GM12878 (cell line): ENCODE measurements around the gene WDFY3. TPM values are rescaled to one million over a fixed set of nuclear protein-coding genes. Genes with fewer than 3 reads are reported as not detected.

ENCODE experiments used
- ATAC-seq: fragments of 200-7000 bp; cut with Tn5 transposase; 3 replicates; pipeline ENCODE4 v1.9.1; 2020; ENCODE audit warnings: mild to moderate bottlenecking, moderate library complexity
- BruUV-seq: library from RNA; stranded (reverse); fragments of 400-500 nt; replicated peaks from 2 replicates; lab custom pipeline; 2021; lab: Mats Ljungman, UMichigan
- CTCF ChIA-PET: fragments of 300-600 bp; sonication (Branson Sonifier 250); formaldehyde crosslinking; extraction: SDS; loops from one replicate; lab custom pipeline; 2021; ENCODE audit warnings: inconsistent platforms; lab: Yijun Ruan, JAX
- POLR2A ChIA-PET: fragments of 350-600 bp; formaldehyde crosslinking; extraction: SDS; loops from one replicate; lab custom pipeline; 2021; ENCODE audit warnings: inconsistent platforms; lab: Charles Lee
- RAD21 ChIA-PET: fragments of 300-600 bp; sonication (Branson Sonifier 250); formaldehyde crosslinking; loops from one replicate; lab custom pipeline; 2023; ENCODE audit warnings: antibody characterized with exemption; ENCODE audit not compliant: unreplicated experiment; lab: Charles Lee
- SMC1A ChIA-PET: fragments of 300-600 bp; sonication (Branson Sonifier 250); formaldehyde crosslinking; loops from one replicate; lab custom pipeline; 2023; ENCODE audit not compliant: unreplicated experiment, uncharacterized antibody; lab: Charles Lee
- DNase-seq: peaks from one replicate; pipeline ENCODE4 v3.0.0-alpha.2; 2011; ENCODE audit warnings: low read depth, low spot score
- FAIRE-seq: peaks from 3 replicates; lab custom pipeline; 2011; peaks lifted over from hg19 to GRCh38; lab: Jason Lieb, UNC
- H2AFZ ChIP-seq: 2 replicates; pipeline ENCODE4 v1.6.0; 2011; ENCODE audit warnings: low read depth, low read length, control low read depth; ENCODE audit not compliant: control insufficient read depth
- H3K27ac ChIP-seq: 2 replicates; pipeline ENCODE4 v1.5.1; 2011; ENCODE audit warnings: control low read depth; ENCODE audit not compliant: control insufficient read depth, insufficient read depth
- H3K27me3 ChIP-seq, 2 experiments: replicated peaks in 1 of 2; 2 replicates each; pipeline versions ENCODE4 v1.6.0 to v1.6.1; 2011; ENCODE audit warnings: low read length in 1 of 2; ENCODE audit not compliant: control insufficient read depth in 2 of 2, insufficient read depth in 2 of 2
- H3K36me3 ChIP-seq, 2 experiments: 2 replicates each; pipeline ENCODE4 v1.5.1; 2011; ENCODE audit warnings: low read length in 1 of 2; ENCODE audit not compliant: control insufficient read depth in 2 of 2, insufficient read depth in 2 of 2
- H3K4me1 ChIP-seq: 2 replicates; pipeline ENCODE4 v1.6.1; 2011; ENCODE audit warnings: mild to moderate bottlenecking, low read length, moderate library complexity, mixed read lengths; ENCODE audit not compliant: control insufficient read depth, insufficient read depth
- H3K4me2 ChIP-seq: 2 replicates; pipeline ENCODE4 v1.6.0; 2011; ENCODE audit warnings: control low read depth; ENCODE audit not compliant: control insufficient read depth, insufficient read depth
- H3K4me3 ChIP-seq: fragments of 200-600 bp; sonication (generic); 2 replicates; pipeline ENCODE4 v1.5.1; 2016
- H3K79me2 ChIP-seq: 2 replicates; pipeline ENCODE4 v1.6.0; 2011; ENCODE audit warnings: low read length; ENCODE audit not compliant: control insufficient read depth, insufficient read depth
- H3K9ac ChIP-seq: 2 replicates; pipeline ENCODE4 v1.8.0; 2011; ENCODE audit warnings: low read length, control low read depth, mixed read lengths; ENCODE audit not compliant: control insufficient read depth, insufficient read depth
- H3K9me3 ChIP-seq: replicated peaks from 3 replicates; pipeline ENCODE4 v1.5.1; 2011; ENCODE audit warnings: mild to moderate bottlenecking, low read length; ENCODE audit not compliant: control insufficient read depth, insufficient read depth
- H4K20me1 ChIP-seq: 2 replicates; pipeline ENCODE4 v1.6.0; 2011; ENCODE audit not compliant: control insufficient read depth, insufficient read depth
- BMI1 ChIP-seq: fragments of 450-650 bp; IDR thresholded peaks from 2 replicates; pipeline ENCODE4 v1.6.1; 2016; ENCODE audit warnings: mild to moderate bottlenecking, moderate library complexity, borderline replicate concordance
- CHD4 ChIP-seq: fragments of 200-600 bp; sonication (generic); IDR thresholded peaks from 2 replicates; pipeline ENCODE4 v1.6.1; 2016; ENCODE audit warnings: mild to moderate bottlenecking
- GATAD2B ChIP-seq: fragments of 450-650 bp; conservative IDR thresholded peaks from 2 replicates; pipeline ENCODE4 v1.6.1; 2017; ENCODE audit warnings: low read depth, mild to moderate bottlenecking, moderate library complexity
- KLF5 ChIP-seq: fragments of 450-650 bp; IDR thresholded peaks from 2 replicates; pipeline ENCODE4 v1.6.1; 2014; ENCODE audit warnings: mild to moderate bottlenecking; ENCODE audit not compliant: partially characterized antibody
- MYB ChIP-seq: fragments of 150-350 bp; IDR thresholded peaks from 2 replicates; pipeline ENCODE4 v1.6.1; 2014; ENCODE audit warnings: mild to moderate bottlenecking, low read depth, low read length, borderline replicate concordance
- POLR2A ChIP-seq: IDR thresholded peaks from 2 replicates; pipeline ENCODE4 v1.6.1; 2011; ENCODE audit warnings: low read depth, mild to moderate bottlenecking, low read length
- ZBTB4 ChIP-seq: fragments of 450-650 bp; formaldehyde crosslinking; IDR thresholded peaks from 2 replicates; pipeline ENCODE4 v1.4.0; 2022; ENCODE audit warnings: mild to moderate bottlenecking, moderate library complexity
- in situ Hi-C: fragments of 300-500 bp; cut with MboI; formaldehyde crosslinking; loops from 9 replicates; pipeline ENCODE4 v1.14.3; 2018; ENCODE audit warnings: mixed read lengths
- intact Hi-C: fragments of 100-400 bp; cut with micrococcal nuclease; formaldehyde crosslinking; loops from one replicate; pipeline ENCODE4 v1.14.2; 2022; ENCODE audit not compliant: unreplicated experiment
- polyA plus RNA-seq, 11 experiments: library from polyadenylated mRNA; depleted of rRNA in 4 of 11; unstranded in 6 of 11; stranded (reverse) in 5 of 11; fragments of >200 nt; fragmentation: Nextera tagmentation in 4 of 11; fragmentation: Illumina TruSeq in 1 of 11; extraction: Ambion mirVana in 4 of 11; extraction: Trizol in 1 of 11; gene quantifications; 1 replicate in 1 of 11; 2 replicates in 10 of 11; pipeline versions ENCODE4 v1.2.1 to v1.2.3, GENCODE V29; 2011 to 2016; ENCODE audit warnings: inconsistent platforms in 2 of 11, missing spikeins in 2 of 11, low read depth in 1 of 11
- total RNA-seq, 4 experiments: library from RNA; depleted of rRNA in 3 of 4; stranded (reverse); fragments of >200 nt in 3 of 4; fragmentation: Illumina TruSeq in 1 of 4; extraction: Trizol in 1 of 4; gene quantifications; 2 replicates each; pipeline versions ENCODE4 v1.2.1 to v1.2.3, GENCODE V29; 2013 to 2021

The WDFY3 gene
- total and polyA plus RNA-seq, 10 of the 15 experiments (the other 5 are each of a cell fraction or from before 2014, with no cell fraction given) = 0.01 to 0.23 (median 0.12) TPM; not detected in 2

- no peak overlapping the region for H3K27ac ChIP-seq
- in situ Hi-C loops (no loop called here), intact Hi-C loops (no loop called here)
- no TSS peak for BruUV-seq
- no peaks in the 10 kb centered on the region for H3K27me3 ChIP-seq
- TF ChIP-seq KLF5 (no peak), BMI1 (no peak), POLR2A (no peak), CHD4 (no peak), ZBTB4 (CRISPR knock-in tag) (no peak), GATAD2B (no peak), MYB (no peak)
- FAIRE-seq = no peak
- ChIA-PET POLR2A (no interaction called here), CTCF (interaction anchor here (0.7 to 2.0 kb wide), 2 partner anchors 9 to 13 kb away, joined by 3 to 5 read pairs; no protein-coding TSS in a partner anchor), RAD21 (no interaction called here), SMC1A (no interaction called here)
- DNase-seq = no peak
- no peaks in the 10 kb centered on the region for H3K4me1 ChIP-seq
- H3K4me2 ChIP-seq = no peak overlapping the region
- H3K9me3 ChIP-seq = no peaks in the 10 kb centered on the region
- H3K9ac ChIP-seq = no peak overlapping the region
- H3K4me3 ChIP-seq = no peak overlapping the region
- no peaks in the 10 kb centered on the region for H3K36me3 ChIP-seq
- no peaks in the 10 kb centered on the region for H3K79me2 ChIP-seq
- H4K20me1 ChIP-seq = no peaks in the 10 kb centered on the region
- H2AFZ ChIP-seq = no peak overlapping the region
- ATAC-seq = no peak
Measured at GRCh38 chr4:84958434-84958833, 8.1 kb downstream of the WDFY3 start.
